ENCODE results near the gene AMACR. TPM values are rescaled to one million over a fixed set of nuclear protein-coding genes. Genes with fewer than 3 reads are reported as not detected.

AMACR gene
- total and polyA plus RNA-seq, 9 of the 15 experiments (the other 6 are each of a cell fraction or from before 2014, with no cell fraction given) = 0.72 to 4.6 (median 4.0) TPM

- H3K4me2 ChIP-seq (ENCODE audit: insufficient read depth, low read length) = no peak overlapping the region
- FAIRE-seq = no peak
- no peak for TF ChIP-seq HMGN3 (IDR thresholded peaks at IDR 0.05; ENCODE audit: borderline replicate concordance, extremely low read depth, insufficient read length, low read depth, low read length)
- TF ChIP-seq FOXK2 (conservative IDR thresholded peaks at IDR 0.05 in 1 of 2, IDR thresholded peaks at IDR 0.05 in 1 of 2; ENCODE audit: low read depth in 2 of 2) = no peak
- TF ChIP-seq HNRNPK (IDR thresholded peaks at IDR 0.05; ENCODE audit: low read depth, low read length, poor library complexity, severe bottlenecking) = peak; percentile 60
- TF ChIP-seq ZNF75A (CRISPR knock-in tag; IDR thresholded peaks at IDR 0.05) = no peak
- peak; percentile 72 for TF ChIP-seq PCBP2 (IDR thresholded peaks at IDR 0.05; ENCODE audit: low read depth, low read length, poor library complexity, severe bottlenecking)
- BruUV-seq (replicated peaks) = no TSS peak
- H3K36me3 ChIP-seq (ENCODE audit: control insufficient read depth, insufficient read depth, low read length) = no peaks in the 10 kb centered on the region
- no peak overlapping the region for H2AFZ ChIP-seq (ENCODE audit: low read depth, low read length)
- H3K27me3 ChIP-seq (ENCODE audit: control insufficient read depth in 2 of 2, insufficient read depth in 2 of 2, low read length in 2 of 2) = no peaks in the 10 kb centered on the region
- H3K4me1 ChIP-seq (replicated peaks in 1 of 2; ENCODE audit: control insufficient read depth in 2 of 2, insufficient read depth in 2 of 2, low read length in 2 of 2) = no peaks in the 10 kb centered on the region
- H3K9me3 ChIP-seq (replicated peaks; ENCODE audit: control insufficient read depth, insufficient read depth, low read depth, low read length) = no peaks in the 10 kb centered on the region
- no peak overlapping the region for H3K4me3 ChIP-seq
- no peaks in the 10 kb centered on the region for H3K79me2 ChIP-seq (ENCODE audit: control insufficient read depth, insufficient read depth, low read length)
- H3K9ac ChIP-seq (ENCODE audit: insufficient read depth in 1 of 2, low read depth in 2 of 2, low read length in 2 of 2) = no peak overlapping the region
- no peaks in the 10 kb centered on the region for H3K9me1 ChIP-seq (ENCODE audit: control insufficient read depth, insufficient read depth, low read length)
- no peak for DNase-seq (ENCODE audit: extremely low read depth in 1 of 4, low spot score in 3 of 4)
- WGBS (ENCODE audit: insufficient coverage, low coverage, missing lambda C conversion rate) = 33% methylated on average over 3 of the region's 3 CpGs
- intact Hi-C loops (cut with micrococcal nuclease) = no loop called here
- no peaks in the 10 kb centered on the region for H4K20me1 ChIP-seq (replicated peaks; ENCODE audit: control insufficient read depth, insufficient read depth, low read length)
- ChIA-PET POLR2A (interaction anchor here (0.9 kb wide), 1 partner anchor 11 kb away, joined by 4 read pairs; no protein-coding TSS in a partner anchor), CTCF (ENCODE audit: low intra/inter-chr PET ratio) (no interaction called here)
- in situ Hi-C loops (cut with MboI) = no loop called here
- no peak overlapping the region for H3K27ac ChIP-seq (ENCODE audit: extremely low read depth, low read depth, low read length)
- no peak for ATAC-seq
Measured at GRCh38 chr5:34028349-34028748, 20.5 kb upstream of the AMACR start.

Data from K562 (cell line).